Activated CD4-positive, CD25-positive, alpha-beta regulatory T cell (primary cell): ENCODE data around the gene CD99.
"Not testable (repeated sequence)": the region's sequence is repeated elsewhere in the genome, so short reads cannot be mapped to it uniquely, and the experiment has no call there.

Experiments used
- DNase-seq, 4 experiments: peaks; one replicate each; lab custom pipeline; 2025; lab: John Stamatoyannopoulos, UW

Gene CD99

GRCh38 chrX:2773166-2774055 lies 82.3 kb downstream of the CD99 start:
- not testable (repeated sequence) for DNase-seq

GRCh38 chrX:2774057-2774456 lies 83.0 kb downstream of the CD99 start:
- DNase-seq, result no peak

GRCh38 chrX:2774776-2775175 lies 83.7 kb downstream of the CD99 start:
- no peak for DNase-seq

- DNase-seq, result not testable (repeated sequence)
Measured at GRCh38 chrX:2780472-2781225, 89.6 kb downstream of the CD99 start.

- DNase-seq, result no peak
Measured at GRCh38 chrX:2781226-2781571, 90.1 kb downstream of the CD99 start.

GRCh38 chrX:2781698-2782097 lies 90.6 kb downstream of the CD99 start:
- DNase-seq, result no peak

GRCh38 chrX:2782171-2782570 lies 91.1 kb downstream of the CD99 start:
- no peak for DNase-seq

GRCh38 chrX:2782778-2783177 lies 91.7 kb downstream of the CD99 start:
- no peak for DNase-seq

GRCh38 chrX:2784026-2784425 lies 92.9 kb downstream of the CD99 start:
- DNase-seq, result no peak

- DNase-seq, result no peak
Measured at GRCh38 chrX:2785538-2785937, 94.4 kb downstream of the CD99 start.

- DNase-seq, result no peak
Measured at GRCh38 chrX:2788980-2789379, 97.9 kb downstream of the CD99 start.

- no peak for DNase-seq
Measured at GRCh38 chrX:2789569-2789968, 98.5 kb downstream of the CD99 start.
